Renal cortex interstitium (tissue), 15 donors: ENCODE data around the gene METTL6. TPM values are rescaled to one million over a fixed set of nuclear protein-coding genes. Genes with fewer than 3 reads are reported as not detected.
A peak's percentile ranks its signal among the peaks of the same experiment; 100 is the strongest.
"Not testable (repeated sequence)": the region's sequence is repeated elsewhere in the genome, so short reads cannot be mapped to it uniquely, and the experiment has no call there.

Experiments
- DNase-seq, 11 donors: peaks; one replicate each; pipeline ENCODE4 v3.0.0-alpha.2; 2013; ENCODE audit warnings: low read depth in 9 of 11, low spot score in 4 of 11; ENCODE audit errors: extremely low read depth in 1 of 11
- long read RNA-seq, 16 experiments: transcript quantifications; one replicate each; lab custom pipeline, GENCODE V29; 2026
- polyA plus RNA-seq, 3 donors: library from polyadenylated mRNA; unstranded; fragments of 120-200 nt; gene quantifications; one replicate each; pipeline ENCODE4 v1.2.1, GENCODE V29; 2013; ENCODE audit not compliant: insufficient read length in 3 of 3

The METTL6 gene, protein sequence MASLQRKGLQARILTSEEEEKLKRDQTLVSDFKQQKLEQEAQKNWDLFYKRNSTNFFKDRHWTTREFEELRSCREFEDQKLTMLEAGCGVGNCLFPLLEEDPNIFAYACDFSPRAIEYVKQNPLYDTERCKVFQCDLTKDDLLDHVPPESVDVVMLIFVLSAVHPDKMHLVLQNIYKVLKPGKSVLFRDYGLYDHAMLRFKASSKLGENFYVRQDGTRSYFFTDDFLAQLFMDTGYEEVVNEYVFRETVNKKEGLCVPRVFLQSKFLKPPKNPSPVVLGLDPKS
- 10 to 100 TPM; 27.8 to 30.4 (median 28.9) TPM for polyA plus RNA-seq
- long read RNA-seq, donor 1, full-length matches to known transcripts: 1 of 1 reads
- long read RNA-seq, donor 1, partial matches to known transcripts: 0 of 1 reads
- long read RNA-seq, donor 1, other reads (novel, unspliced or antisense): 0 of 1 reads
- long read RNA-seq, donor 2, full-length matches to known transcripts: 3 of 3 reads
- long read RNA-seq, donor 2, partial matches to known transcripts: 0 of 3 reads
- long read RNA-seq, donor 2, other reads (novel, unspliced or antisense): 0 of 3 reads
- long read RNA-seq, donor 3, partial matches to known transcripts: 0 of 2 reads
- long read RNA-seq, donor 3, other reads (novel, unspliced or antisense): 0 of 2 reads
- long read RNA-seq, donor 4: 0 reads
- long read RNA-seq, donor 5: 0 reads
- long read RNA-seq, donor 6, partial matches to known transcripts: 0 of 2 reads
- long read RNA-seq, donor 6, other reads (novel, unspliced or antisense): 0 of 2 reads
- long read RNA-seq, donor 7, partial matches to known transcripts: 7 of 9 reads
- long read RNA-seq, donor 7, other reads (novel, unspliced or antisense): 0 of 9 reads
- long read RNA-seq, donor 8, partial matches to known transcripts: 0 of 1 reads
- long read RNA-seq, donor 8, other reads (novel, unspliced or antisense): 0 of 1 reads
- long read RNA-seq, donor 9, full-length matches to known transcripts: 6 of 6 reads
- long read RNA-seq, donor 9, partial matches to known transcripts: 0 of 6 reads
- long read RNA-seq, donor 9, other reads (novel, unspliced or antisense): 0 of 6 reads
- long read RNA-seq, donor 10, full-length matches to known transcripts: 1 of 1 reads
- long read RNA-seq, donor 10, partial matches to known transcripts: 0 of 1 reads
- long read RNA-seq, donor 10, other reads (novel, unspliced or antisense): 0 of 1 reads
- long read RNA-seq, donor 11, partial matches to known transcripts: 0 of 1 reads
- long read RNA-seq, donor 11, other reads (novel, unspliced or antisense): 0 of 1 reads
- long read RNA-seq, donor 12, partial matches to known transcripts: 0 of 2 reads
- long read RNA-seq, donor 12, other reads (novel, unspliced or antisense): 0 of 2 reads
- long read RNA-seq, donor 13, partial matches to known transcripts: 0 of 7 reads
- long read RNA-seq, donor 13, other reads (novel, unspliced or antisense): 0 of 7 reads
- long read RNA-seq, donor 14, partial matches to known transcripts: 0 of 2 reads
- long read RNA-seq, donor 14, other reads (novel, unspliced or antisense): 0 of 2 reads
- long read RNA-seq, donor 15, partial matches to known transcripts: 0 of 2 reads
- long read RNA-seq, donor 15, other reads (novel, unspliced or antisense): 0 of 2 reads
- long read RNA-seq, donor 16, transcript METTL6-201 (6 exons, 1,413 nt): major isoform, 5 of 13 reads
- long read RNA-seq, donor 16, partial matches to known transcripts: 0 of 13 reads
- long read RNA-seq, donor 16, other reads (novel, unspliced or antisense): 5 of 13 reads

DNA sequence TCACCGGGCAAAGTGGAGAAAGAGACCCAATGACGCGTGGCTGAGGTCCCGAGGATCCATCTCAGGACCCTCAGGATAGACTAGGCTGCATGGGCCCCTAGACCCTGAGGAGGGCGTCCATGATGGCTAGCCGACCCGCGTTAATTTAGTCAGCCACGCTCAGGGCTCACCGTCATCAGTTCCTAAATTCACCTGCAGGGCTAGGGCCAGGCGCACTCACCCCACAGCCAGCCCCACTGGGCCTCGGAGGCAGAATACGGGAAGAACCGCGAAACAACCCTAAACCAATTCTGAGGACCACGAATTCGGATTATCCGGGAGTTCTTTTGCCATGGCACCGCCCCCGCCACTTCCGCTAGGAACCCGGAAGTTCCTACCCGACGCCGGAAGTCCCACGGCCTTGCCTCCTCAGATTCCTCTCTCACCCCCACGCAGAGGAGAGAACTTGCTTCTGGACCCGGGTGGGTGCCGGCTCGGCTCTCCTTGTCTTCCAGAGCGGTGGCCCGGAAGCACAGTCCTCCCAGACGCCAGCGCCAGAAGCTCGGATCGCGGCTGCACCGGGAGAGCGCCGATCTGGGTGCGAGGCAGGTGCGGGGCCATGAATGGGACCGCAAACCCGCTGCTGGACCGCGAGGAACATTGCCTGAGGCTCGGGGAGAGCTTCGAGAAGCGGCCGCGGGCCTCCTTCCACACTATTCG, at the start of gene METTL6, which contains the start of gene EAF1:
Gene METTL6, minus strand, starts transcription at position 363 of the 699 bp plus-strand sequence. CDS start 1,033 bp downstream, outside the sequence.
Gene EAF1, plus strand, starts transcription at position 417 of the 699 bp plus-strand sequence. Its CDS starts 182 bp downstream, at position 599.
- peak; percentile 60 to 83 (median 70) for DNase-seq

DNA sequence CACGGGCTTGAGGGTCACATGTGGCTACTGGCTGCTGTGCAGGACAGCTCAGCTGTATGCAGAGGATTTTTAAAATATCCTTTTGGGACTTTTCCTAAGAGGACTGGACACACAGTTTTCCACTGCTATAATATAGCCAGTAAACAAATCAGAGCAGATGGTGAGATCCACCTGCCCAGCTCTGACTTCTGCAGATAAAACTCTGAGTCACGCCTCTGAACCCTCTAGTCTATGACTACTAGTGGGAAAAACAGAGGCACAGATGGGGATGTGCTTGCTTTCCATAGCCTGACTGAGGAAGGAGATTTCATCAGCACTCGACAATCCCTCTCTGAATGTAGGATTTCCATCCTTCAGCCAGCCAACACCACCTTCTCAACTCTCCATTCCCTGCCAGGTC, 49.0 kb upstream of the METTL6 start:
- no peak for DNase-seq

DNA sequence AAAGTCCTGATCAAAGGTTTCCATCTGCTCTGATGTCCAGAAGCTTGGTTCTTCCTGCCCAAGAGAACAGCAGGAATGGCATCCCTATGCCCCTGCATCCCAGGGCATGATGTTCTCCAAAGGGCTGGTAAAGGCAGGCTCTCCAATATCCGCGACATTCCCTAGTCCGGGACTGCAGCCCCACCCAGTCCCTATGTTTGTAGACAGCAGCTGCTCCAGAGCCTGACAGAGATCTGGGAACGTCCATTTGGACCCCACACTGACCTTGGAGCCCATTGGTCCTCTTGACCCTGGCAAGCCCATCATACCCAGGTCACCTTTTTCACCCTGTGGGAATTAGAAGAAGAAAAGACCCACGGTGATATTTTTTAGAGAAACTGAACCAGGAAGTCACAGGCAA, 47.8 kb upstream of the METTL6 start:
- no peak for DNase-seq

DNA sequence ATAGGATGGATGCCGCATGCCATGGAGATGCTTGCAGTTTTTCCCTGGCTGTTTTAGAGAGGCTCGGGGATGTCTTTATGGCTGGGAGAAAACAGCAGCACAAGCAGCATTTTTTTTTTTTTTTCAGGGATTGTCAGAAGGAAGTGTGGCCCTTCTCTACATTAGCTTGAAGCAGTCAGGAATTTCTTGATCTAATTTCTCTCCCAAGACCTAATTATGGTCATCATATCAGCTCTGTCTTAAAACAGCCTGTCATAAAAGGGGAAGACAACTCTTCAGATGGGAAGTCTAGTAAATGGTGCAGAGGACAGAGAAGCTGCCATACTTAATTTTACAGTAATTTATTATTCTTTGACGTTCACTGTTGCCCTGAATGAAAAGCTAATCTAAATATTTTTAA, 44.5 kb upstream of the METTL6 start:
- no peak for DNase-seq

DNA sequence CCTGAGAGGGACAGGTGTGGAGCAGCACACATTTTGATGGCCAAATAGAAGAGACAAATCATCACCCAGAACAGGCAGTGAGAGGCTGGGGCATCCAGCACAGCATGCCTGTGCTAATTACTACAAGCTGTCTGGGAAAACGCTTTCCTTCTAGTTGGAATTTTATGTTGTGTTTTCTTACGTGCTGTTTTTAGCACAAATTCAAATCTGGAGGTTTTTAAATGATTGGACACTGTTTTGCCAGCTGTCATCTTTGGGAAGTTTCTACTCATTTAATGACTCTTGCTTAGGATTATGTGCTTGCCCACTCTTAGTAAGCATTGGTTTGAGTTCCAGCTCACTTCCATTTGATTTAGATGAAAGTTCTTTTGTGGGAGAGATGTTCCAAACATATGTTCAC, 43.5 kb upstream of the METTL6 start:
- no peak for DNase-seq

DNA sequence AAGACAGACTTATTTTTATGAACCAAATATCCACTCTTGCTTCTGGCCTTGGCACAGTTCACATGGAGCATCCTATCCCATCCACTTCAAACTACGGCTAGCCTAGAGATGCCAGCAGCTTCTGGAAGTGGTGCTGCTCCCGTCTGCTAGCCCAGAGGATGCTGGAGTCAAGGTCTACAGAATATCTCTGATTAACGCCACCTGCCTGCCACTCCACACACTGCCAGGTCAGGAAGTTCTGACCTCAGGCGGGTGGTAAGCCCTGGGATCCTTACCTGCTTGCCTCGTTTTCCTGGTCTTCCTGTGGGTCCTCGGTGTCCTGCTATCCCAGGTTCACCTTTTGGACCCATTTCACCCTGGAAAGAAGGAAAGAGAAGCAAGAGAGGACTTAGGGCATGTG, 42.9 kb upstream of the METTL6 start:
- no peak for DNase-seq

DNA sequence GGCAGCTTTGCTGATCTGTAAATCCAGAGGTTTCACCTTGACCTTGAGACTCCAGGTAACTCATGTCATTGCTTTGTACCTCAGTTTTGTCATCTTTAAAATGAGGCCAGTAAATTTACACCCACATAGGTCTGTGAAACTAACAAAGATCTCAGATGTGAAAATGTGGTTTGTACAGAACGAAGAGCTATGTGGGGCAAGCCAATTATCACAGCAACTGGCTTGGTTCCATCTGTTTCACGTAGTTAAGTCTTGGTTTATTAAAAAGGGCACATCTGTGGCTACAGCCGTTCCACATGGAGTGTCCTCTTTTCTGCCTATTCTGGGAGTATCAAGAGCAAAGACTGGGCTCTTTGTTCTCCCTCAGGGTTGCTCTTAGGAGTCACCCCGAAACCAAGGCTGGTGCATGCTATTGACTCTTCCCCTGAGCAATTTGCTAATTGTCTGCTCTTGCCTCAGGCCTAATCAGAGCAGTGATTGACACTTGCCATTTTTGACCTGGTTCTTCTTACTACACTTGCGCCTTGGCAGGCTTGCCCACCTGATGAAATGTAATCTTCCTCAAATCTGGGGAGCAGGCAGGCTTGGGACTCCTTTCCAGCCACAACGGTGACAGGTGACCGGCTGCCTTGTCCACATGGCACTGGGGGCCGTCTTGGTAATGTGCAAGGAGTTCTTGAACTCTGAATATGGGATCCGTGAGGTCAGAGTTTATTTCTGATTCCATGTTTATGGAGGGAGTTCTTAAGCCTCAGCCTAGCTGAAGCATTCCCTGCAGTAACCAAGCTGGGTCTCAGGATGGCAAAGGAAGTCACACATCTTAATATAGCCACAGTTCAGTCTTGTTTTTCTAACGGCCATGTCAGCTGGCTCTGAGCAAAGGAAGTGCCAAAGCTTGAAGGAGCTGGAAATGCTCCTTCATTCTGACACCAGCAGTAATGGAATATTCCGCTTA, 40.2 kb upstream of the METTL6 start:
- no peak for DNase-seq

DNA sequence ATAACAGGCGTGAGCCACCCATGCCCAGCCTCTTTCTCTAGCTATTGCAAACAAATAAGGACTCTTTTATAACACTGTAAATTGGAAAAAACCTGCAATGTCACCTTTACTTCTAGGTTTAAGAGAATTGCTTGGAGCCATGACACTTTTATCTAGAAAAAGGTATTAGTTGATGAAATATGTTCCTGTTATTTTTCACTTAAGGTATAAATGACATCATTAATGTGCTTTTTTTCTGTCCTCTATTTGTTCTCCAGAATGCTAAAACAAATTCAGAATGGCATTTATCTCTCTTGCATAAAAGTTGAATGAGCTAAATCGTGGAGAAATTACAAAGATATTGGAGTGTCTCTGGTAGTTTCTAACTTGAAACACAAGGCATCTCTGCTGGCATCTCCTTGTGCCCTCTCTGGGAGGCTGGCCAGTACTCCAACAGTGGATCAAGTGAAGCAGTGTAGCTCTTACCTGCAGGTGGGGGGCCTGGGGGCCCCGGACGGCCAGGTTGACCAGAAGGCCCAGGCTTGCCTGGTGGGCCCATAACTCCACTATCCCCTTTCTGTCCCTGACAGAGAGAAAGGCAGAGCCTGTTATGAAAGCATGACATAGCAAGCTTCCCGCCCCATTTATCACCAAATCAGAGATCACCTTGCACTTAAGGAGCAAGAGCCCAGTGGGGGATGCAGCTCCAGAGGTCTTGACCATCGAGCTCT, 38.7 kb upstream of the METTL6 start:
- no peak for DNase-seq

DNA sequence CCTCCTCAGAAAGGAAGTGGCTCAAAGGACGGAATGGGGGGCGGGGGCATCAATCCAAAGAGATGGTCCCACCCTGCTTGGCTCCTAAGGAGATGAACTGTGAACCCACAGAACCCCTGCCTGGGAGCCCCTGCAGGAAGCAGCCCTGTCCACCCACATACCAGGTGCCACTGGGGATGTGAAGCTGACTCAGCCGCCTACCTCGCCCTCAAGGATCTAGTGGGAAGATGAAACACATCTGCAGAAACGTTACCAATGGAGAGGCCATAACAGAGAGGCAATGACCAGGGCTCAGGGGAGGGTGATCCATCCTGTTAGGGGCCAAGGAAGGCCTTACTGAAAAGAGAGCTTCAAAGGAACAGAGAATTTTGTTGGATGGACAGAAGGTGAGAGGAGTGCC, 35.1 kb upstream of the METTL6 start:
- DNase-seq: no peak

DNA sequence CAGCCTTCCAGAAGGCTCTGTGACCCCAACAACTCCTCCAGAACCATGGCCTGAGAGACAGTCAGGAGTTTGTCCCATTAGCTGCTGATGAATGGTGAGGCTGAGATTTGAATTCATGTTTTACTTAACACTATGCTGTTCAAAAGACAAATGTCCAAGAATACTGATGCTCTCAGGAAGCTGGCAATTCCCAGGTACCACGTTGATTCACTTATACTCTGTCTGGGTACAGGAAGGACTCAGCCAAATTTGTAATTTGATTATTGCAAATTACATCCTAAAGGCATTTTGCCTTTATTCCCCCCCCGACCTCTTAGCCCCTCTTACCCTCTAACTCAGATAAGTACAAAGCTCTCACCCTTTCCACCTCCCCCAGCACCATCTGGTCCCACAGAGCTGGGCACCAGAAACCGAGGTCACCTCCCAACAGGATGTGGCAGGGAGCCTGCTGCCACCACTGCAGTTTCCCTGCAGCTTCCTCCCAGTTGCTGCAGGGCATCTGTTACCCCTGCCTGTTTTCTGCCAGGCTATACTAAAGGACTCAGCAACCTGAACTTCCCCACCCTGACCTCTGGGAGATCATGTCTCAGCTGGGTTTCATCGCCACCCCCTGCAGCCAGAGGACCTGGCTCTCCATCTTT, 33.7 kb upstream of the METTL6 start:
- no peak for DNase-seq

DNA sequence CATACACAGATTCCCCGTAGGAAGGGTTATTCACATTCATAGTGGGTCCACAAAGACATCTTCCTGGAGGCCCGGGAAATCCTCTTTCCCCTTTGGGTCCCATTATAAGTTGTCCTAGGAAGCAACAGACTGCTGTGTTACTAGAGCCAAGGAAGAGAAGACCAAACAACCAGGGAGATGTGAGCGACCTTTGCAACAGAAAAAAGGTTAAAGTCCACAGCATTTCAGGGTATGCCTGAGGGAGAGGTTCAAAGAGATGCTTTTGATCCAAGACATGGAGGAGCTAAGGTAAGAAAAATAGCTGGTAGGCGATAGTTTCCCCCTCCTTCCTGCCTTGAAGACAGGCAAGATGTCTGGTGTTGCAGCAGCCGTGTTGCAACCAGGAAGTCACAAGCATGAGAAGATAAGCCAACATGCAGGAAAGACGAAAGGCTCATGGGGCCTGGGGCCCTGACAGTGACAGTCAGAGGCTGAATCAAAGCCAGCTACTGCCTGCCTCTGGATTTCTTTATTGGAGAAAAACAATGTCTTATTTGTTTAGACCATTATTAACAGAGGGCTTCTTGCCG, 31.0 kb upstream of the METTL6 start:
- DNase-seq: no peak

DNA sequence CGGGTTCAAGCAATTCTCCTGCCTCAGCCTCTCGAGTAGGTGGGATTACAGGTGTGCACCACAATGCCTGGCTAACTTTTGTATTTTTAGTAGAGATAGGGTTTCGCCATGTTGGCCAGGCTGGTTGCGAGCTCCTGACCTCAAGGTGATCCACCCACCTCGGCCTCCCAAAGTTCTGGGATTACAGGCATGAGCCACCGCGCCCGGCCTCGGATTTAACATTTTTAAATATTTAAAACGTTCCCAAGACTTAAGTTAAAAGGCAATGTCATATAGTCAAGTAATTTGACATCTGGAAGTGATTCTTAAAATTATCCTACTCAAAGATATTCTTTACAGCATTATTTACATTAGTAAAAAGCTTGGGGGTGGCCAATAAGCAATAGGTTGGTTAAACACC, 29.6 kb upstream of the METTL6 start:
- DNase-seq: not testable (repeated sequence)

DNA sequence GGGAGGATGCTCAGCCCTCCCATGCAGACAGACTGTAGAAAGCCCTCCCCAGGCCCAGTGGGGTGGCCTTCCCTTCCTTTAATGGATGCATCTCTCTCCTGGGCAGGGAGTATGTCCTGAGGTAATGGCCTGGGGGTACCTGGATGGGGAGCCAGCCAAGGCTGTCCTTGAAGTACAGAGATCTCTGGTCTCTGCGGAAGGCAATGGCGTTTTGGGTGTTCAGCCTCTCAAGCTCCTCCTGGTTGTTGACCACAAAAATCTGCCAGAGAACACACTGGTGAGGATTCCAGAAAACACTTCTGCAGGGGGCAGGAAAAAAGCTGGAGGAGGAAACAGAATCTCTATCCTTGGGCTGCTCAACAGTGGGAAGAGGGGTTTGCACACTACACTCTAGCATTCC, 29.0 kb upstream of the METTL6 start:
- DNase-seq: no peak

DNA sequence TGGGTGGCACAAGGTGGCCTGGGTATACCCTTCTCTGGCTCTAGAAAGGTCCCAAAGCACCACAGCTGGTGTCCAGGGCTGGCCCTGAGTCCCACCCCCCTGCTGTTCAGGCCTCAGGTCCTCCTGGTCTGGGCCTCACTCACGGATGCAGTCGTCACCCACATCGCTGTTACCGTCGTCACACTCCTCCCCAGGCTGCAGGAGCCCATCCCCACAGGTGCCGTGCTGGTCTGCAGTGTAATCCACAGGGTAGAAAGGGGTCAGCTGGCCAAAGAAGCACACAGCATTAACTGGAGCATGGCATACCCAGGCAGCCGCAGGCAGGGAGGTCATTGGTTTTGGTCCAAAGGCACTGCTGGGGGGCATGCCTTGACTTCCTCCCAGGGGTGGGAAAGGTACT, 28.4 kb upstream of the METTL6 start:
- no peak for DNase-seq

DNA sequence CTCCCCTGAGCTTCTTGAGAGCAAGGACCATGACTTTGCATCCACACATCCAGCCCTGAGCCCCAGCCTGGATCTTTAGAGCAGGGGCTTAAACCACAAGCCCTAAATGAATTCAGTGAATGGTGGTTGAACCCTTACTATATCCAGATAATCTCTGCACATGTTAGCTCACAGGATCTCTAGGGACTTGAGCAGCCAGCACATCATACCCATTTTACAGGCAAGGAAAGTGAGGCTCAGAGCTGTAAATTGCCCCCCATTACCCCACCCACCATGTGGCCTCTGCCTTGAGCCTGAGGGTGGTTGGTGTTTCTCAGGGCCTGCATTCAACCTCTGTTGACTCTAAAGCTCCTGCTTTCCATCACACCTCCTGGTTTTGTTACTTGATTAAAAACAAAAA, 27.6 kb upstream of the METTL6 start:
- DNase-seq: no peak
